Coronary artery (tissue), 2 donors: ENCODE data around the gene GEMIN7.
"Not testable (repeated sequence)": the region's sequence is repeated elsewhere in the genome, so short reads cannot be mapped to it uniquely, and the experiment has no call there.

Experiments
- DNase-seq: peaks from one replicate; pipeline ENCODE4 v3.0.0-alpha.2; 2017; ENCODE audit warnings: low spot score
- H3K27ac ChIP-seq, 2 donors: fragments of 200-600 bp; sonication (generic); one replicate each; pipeline ENCODE4 v1.5.1; 2016 to 2019
- H3K4me3 ChIP-seq: fragments of 200-600 bp; sonication (generic); 2 replicates; pipeline ENCODE4 v1.5.1; 2016; ENCODE audit warnings: mild to moderate bottlenecking, moderate library complexity
- CTCF ChIP-seq: fragments of 200-600 bp; sonication (generic); IDR thresholded peaks from one replicate; pipeline ENCODE4 v1.5.1; 2019; ENCODE audit warnings: antibody characterized with exemption

The GEMIN7 gene

GRCh38 chr19:45117167-45117594 lies 38.1 kb downstream of the GEMIN7 start:
- Histone ChIP-seq H3K4me3 (no peak overlapping the region), H3K27ac (no peak overlapping the region)
- DNase-seq: no peak
- TF ChIP-seq CTCF: no peak

- no peak overlapping the region for H3K27ac ChIP-seq
- no peak for DNase-seq
- TF ChIP-seq CTCF: no peak
- no peak overlapping the region for H3K4me3 ChIP-seq
These were observed 38.6 kb downstream of the GEMIN7 start for GRCh38 chr19:45117671-45118070.

- no peak for DNase-seq
- H3K4me3 ChIP-seq: no peak overlapping the region
- TF ChIP-seq CTCF: no peak
- H3K27ac ChIP-seq: no peak overlapping the region
These were observed 39.0 kb downstream of the GEMIN7 start for GRCh38 chr19:45118106-45118505.

GRCh38 chr19:45118591-45119355 lies 39.7 kb downstream of the GEMIN7 start:
- not testable (repeated sequence) for DNase-seq, H3K27ac ChIP-seq, H3K4me3 ChIP-seq

DNA sequence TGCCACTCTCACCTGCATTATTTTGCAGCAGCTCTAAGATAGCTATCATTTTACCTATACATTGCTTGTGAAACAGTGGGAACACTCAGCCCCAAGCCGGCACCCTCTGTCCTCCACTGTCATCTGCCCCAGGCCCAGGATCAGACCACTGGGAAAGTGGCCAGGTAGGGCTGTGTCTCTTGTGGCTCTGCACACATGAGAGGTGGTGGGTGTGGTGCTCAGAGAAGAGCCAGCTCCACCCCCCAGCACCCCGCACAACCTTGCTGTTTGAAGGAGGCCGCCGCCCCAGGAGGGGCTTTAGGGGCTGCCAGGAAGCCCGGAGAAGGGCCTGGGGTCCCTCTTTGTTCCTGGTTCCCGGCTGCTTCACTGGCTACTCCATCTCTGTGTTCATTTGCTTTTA lies 40.5 kb downstream of the GEMIN7 start:
- no peak for DNase-seq
- no peak for TF ChIP-seq CTCF
- Histone ChIP-seq H3K27ac (no peak overlapping the region), H3K4me3 (no peak overlapping the region)

DNA sequence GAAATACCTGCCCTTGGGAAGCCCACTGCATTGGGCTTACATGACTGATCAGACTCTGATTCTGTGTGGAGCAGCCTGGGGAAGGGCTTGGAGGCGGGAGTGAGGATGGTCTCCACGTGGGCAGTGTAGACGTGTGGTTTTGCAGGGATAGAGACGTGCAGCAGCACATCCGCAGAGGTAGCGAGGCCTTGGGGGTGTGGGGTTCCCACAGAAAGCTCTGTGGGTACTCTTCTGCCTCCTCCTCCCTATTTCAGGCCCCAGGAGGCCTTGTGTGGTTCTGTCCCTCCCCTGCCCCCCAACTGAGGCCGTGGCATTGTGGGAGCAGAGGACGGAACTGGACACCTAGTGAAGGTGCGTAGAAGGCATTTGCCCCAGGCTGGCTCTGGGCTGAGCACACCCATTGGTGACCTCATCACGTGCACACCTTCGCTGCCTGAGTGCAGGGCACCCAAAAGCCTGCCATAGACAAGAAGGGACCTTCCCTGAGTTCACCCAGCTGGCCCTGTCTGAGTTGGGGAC lies 42.8 kb downstream of the GEMIN7 start:
- H3K27ac ChIP-seq: no peak overlapping the region
- no peak for TF ChIP-seq CTCF
- H3K4me3 ChIP-seq: no peak overlapping the region
- DNase-seq: no peak

- Histone ChIP-seq H3K4me3 (no peak overlapping the region), H3K27ac (no peak overlapping the region)
- no peak for DNase-seq
- no peak for TF ChIP-seq CTCF
These were observed 43.8 kb downstream of the GEMIN7 start for GRCh38 chr19:45122832-45123231.
